HG03439 (cell line): ENCODE measurements around the gene THTPA.
"Not testable (repeated sequence)": the region's sequence is repeated elsewhere in the genome, so short reads cannot be mapped to it uniquely, and the experiment has no call there.

Experiments
- ATAC-seq: cut with Tn5 transposase; IDR thresholded peaks from one replicate; pipeline ENCODE4 v1.9.1; 2021; ENCODE audit warnings: mild to moderate bottlenecking, moderate library complexity; ENCODE audit not compliant: unreplicated experiment

THTPA gene

DNA sequence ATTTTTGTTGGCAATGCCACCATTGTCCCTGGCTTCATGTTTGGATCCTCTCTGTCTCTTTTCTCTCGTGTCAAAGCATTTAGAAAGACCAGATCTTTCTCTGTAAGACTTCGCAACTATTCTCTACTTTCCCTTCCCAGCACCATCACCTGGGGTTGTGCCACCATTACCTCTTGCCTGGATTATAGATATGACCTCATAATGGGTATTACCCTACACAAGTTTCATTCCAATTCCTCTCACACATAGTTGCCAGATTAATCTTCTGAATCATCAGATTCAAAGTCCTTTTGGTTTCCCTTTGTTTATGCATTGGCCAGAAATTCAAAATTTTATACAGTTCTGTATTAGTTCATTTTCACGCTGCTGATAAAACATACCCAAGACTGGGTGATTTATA lies 52.9 kb downstream of the THTPA start:
- ATAC-seq: no peak

DNA sequence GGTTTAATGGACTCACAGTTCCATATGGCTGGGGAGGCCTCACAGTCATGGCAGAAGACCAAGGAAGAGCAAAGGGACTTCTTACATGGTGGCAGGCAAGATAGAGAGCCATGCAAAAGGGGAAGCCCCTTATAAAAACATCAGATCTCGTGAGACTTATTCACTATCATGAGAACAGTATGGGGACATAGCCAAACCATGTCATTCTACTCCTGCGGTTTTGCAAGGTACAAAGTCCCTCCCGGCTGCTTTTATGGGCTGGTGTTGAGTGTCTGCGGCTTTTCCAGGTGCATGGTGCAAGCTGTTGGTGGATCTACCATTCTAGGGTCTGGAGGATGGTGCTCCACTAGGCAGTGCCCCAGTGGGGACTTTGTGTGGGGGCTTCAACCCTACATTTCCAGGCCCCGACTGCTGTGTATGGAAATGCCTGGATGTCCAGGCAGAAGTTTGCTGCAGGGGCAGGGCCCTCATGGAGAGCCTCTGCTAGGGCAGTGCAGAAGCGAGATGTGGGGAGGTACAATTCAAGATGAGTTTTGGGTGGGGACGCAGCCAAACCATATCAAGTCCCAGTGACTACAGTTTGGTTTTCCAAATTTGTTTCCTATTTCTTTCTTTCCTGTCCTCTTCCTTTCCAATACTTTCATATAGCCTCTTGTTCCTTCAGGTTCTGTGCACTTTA lies 53.5 kb downstream of the THTPA start:
- ATAC-seq: not testable (repeated sequence)
